ENCODE measurements around the gene TMPRSS4.
A peak's percentile ranks its signal among the peaks of the same experiment; 100 is the strongest.

TMPRSS4 gene

DNA sequence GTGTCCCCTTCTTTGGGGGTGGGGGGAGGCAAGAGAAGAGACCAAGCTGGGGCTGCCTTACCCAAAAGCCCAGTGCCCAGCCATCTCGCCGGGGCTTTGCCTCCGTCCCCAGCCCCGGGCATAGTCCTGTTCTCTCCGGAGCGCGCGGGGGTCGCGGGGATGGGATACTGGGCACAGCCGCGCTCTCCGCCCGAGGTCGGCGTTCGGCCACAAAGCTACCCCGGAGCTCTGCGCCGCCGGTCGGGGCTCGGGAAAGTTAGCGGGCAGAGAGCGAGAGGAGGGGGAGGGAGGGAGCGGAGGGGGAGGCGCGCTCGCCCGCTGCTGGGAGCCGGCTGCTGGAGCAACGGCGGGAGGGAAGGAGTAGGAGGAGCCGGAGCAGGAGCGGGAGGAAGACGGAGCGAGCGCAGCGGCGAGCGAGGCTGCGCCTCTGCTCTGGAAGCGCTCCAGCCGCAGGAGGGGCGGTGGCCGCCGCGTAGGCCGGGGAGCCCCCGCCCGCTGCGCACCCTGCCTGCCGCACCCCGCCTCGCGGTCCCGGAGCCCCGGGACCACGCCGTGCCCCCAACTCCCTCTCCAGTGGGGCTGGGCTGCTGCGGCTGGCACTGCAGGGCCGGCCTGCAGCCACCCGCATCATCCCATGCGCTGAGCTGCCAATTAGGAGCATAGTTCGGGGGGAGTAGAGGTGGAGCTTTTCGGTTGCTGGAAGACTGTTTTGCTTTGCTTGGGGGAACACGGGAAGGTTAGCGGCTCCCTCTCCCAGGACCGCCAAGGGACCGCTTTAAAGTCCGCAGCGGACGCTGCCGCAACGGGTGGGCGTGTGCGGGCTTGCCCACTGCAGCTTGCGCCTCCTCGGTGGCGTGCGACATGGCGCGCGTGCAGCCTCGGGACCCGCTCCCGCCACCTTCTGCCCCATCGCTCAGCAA lies 75.9 kb downstream of the TMPRSS4 start, which contains the start of gene SCN4B:
Gene SCN4B (minus strand): TSS at position 272 of the 920 bp plus-strand sequence. CDS start 150 bp downstream, at position 122.
- Histone ChIP-seq H3K9me3 (ENCODE audit: severe bottlenecking) (no peaks in the 10 kb centered on the region), H3K27me3 (ENCODE audit: insufficient read depth, poor library complexity, severe bottlenecking) (peaks cover 25% of the 10 kb centered on the region), H3K4me1 (ENCODE audit: insufficient read depth, poor library complexity, severe bottlenecking) (no peaks in the 10 kb centered on the region), H3K4me3 (ENCODE audit: severe bottlenecking) (peak within 1 kb of the TSS; percentile 33), H3K36me3 (ENCODE audit: low read depth) (no peaks in the 10 kb centered on the region), H3K27ac (ENCODE audit: poor library complexity, severe bottlenecking) (no peak within 1 kb of the TSS)
- TF ChIP-seq, protein P1, sequence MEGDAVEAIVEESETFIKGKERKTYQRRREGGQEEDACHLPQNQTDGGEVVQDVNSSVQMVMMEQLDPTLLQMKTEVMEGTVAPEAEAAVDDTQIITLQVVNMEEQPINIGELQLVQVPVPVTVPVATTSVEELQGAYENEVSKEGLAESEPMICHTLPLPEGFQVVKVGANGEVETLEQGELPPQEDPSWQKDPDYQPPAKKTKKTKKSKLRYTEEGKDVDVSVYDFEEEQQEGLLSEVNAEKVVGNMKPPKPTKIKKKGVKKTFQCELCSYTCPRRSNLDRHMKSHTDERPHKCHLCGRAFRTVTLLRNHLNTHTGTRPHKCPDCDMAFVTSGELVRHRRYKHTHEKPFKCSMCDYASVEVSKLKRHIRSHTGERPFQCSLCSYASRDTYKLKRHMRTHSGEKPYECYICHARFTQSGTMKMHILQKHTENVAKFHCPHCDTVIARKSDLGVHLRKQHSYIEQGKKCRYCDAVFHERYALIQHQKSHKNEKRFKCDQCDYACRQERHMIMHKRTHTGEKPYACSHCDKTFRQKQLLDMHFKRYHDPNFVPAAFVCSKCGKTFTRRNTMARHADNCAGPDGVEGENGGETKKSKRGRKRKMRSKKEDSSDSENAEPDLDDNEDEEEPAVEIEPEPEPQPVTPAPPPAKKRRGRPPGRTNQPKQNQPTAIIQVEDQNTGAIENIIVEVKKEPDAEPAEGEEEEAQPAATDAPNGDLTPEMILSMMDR (IDR thresholded peaks at IDR 0.05; ENCODE audit: poor library complexity, severe bottlenecking): no peak
- ATAC-seq (ENCODE audit: low read depth): peak; percentile 76
- DNase-seq (ENCODE audit: low spot score): no peak

DNA sequence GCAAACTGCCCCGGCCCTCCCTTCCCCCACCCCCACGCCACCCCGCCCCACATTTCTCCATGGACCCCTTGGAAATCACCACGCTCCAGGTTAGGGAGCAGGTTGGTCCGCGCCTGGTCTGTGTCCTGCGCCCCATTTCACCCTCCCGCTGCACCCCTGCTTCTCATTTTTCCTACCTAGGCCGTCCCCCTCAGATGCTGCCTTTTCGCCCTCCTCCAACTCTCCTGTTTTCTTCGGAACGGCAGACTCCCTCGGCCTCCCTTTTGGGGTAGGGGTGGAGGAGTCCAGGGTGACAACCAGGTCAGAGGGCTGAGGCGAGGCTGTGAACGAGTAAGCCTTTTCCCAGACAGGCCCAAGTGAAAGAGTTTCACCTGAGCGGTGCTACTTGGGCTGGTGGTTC lies 76.6 kb downstream of the TMPRSS4 start:
- Histone ChIP-seq H3K27ac (ENCODE audit: poor library complexity, severe bottlenecking) (no peak overlapping the region), H3K4me1 (ENCODE audit: insufficient read depth, poor library complexity, severe bottlenecking) (no peaks in the 10 kb centered on the region), H3K9me3 (ENCODE audit: severe bottlenecking) (no peaks in the 10 kb centered on the region), H3K27me3 (ENCODE audit: insufficient read depth, poor library complexity, severe bottlenecking) (peaks cover 25% of the 10 kb centered on the region), H3K36me3 (ENCODE audit: low read depth) (no peaks in the 10 kb centered on the region), H3K4me3 (ENCODE audit: severe bottlenecking) (no peak overlapping the region)
- DNase-seq (ENCODE audit: low spot score) (no peak), ATAC-seq (ENCODE audit: low read depth) (no peak)
- TF ChIP-seq, protein P1 (IDR thresholded peaks at IDR 0.05; ENCODE audit: poor library complexity, severe bottlenecking): no peak

DNA sequence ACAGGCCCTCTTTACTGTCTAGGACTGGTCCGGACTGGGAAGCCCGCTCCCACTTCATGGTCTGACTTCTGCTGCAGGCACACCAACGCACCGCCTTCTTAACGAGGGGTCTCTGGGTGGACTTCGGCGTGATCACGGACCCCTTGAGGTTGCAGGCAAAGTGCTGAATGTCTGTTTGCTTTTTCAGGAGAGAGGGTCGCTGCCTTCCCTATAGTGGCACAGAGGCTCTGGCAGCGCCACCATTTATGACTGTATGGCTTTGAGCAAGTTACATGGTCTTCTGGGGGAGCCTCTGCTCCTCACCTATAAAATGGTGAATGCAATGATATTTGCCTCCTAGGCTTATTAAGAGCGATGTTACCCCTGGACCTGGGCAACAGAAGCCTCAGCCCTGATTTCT lies 77.1 kb downstream of the TMPRSS4 start:
- Histone ChIP-seq H3K4me3 (ENCODE audit: severe bottlenecking) (no peak overlapping the region), H3K36me3 (ENCODE audit: low read depth) (no peaks in the 10 kb centered on the region), H3K27me3 (ENCODE audit: insufficient read depth, poor library complexity, severe bottlenecking) (peaks cover 25% of the 10 kb centered on the region), H3K27ac (ENCODE audit: poor library complexity, severe bottlenecking) (no peak overlapping the region), H3K9me3 (ENCODE audit: severe bottlenecking) (no peaks in the 10 kb centered on the region), H3K4me1 (ENCODE audit: insufficient read depth, poor library complexity, severe bottlenecking) (no peaks in the 10 kb centered on the region)
- ATAC-seq (ENCODE audit: low read depth) (no peak), DNase-seq (ENCODE audit: low spot score) (no peak)
- TF ChIP-seq, protein P1 (IDR thresholded peaks at IDR 0.05; ENCODE audit: poor library complexity, severe bottlenecking): no peak

DNA sequence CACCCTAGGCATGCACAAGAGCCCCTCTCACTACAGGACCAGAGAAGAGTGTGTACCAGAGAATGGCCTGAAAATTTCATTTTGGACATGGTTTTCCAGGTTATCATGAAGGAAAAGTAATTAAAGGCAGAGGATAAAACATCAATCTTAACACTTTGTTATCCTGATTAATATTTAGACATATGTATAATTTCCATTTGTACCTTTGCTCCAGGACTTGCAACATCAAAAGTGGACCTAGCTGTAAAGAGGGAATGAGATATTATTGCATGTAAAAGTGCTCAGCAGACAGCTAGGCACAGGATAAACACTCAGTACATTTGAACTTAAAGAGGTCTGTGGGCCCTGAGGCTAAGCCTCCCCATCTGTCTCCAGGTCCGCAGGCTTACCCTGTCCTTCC lies 77.8 kb downstream of the TMPRSS4 start:
- peaks cover 25% of the 10 kb centered on the region for H3K27me3 ChIP-seq (ENCODE audit: insufficient read depth, poor library complexity, severe bottlenecking)
- TF ChIP-seq, protein P1 (IDR thresholded peaks at IDR 0.05; ENCODE audit: poor library complexity, severe bottlenecking): no peak
- H3K27ac ChIP-seq (ENCODE audit: poor library complexity, severe bottlenecking): no peak overlapping the region
- H3K4me1 ChIP-seq (ENCODE audit: insufficient read depth, poor library complexity, severe bottlenecking): no peaks in the 10 kb centered on the region
- no peak overlapping the region for H3K4me3 ChIP-seq (ENCODE audit: severe bottlenecking)
- no peaks in the 10 kb centered on the region for H3K36me3 ChIP-seq (ENCODE audit: low read depth)
- ATAC-seq (ENCODE audit: low read depth) (no peak), DNase-seq (ENCODE audit: low spot score) (no peak)
- no peaks in the 10 kb centered on the region for H3K9me3 ChIP-seq (ENCODE audit: severe bottlenecking)
